ENCODE data around the gene TAS2R60. TPM values are rescaled to one million over a fixed set of nuclear protein-coding genes. Genes with fewer than 3 reads are reported as not detected.

The TAS2R60 gene
- total and polyA plus RNA-seq, 2 experiments from 2014 or later, result 0.37 to 4.0 TPM

- TF ChIP-seq ZNF331 (CRISPR knock-in tag; IDR thresholded peaks at IDR 0.05; ENCODE audit: low read depth) (no peak), EZH2phosphoT487 (IDR thresholded peaks at IDR 0.05; ENCODE audit: unreplicated experiment) (no peak)
Measured at GRCh38 chr7:143477501-143478150, 34.4 kb downstream of the TAS2R60 start, which contains the start of gene TAS2R41 (continued).

GRCh38 chr7:143479055-143479766, 36.0 kb downstream of the TAS2R60 start:
- Histone ChIP-seq H3K79me2 (replicated peaks; ENCODE audit: insufficient read depth) (no peaks in the 10 kb centered on the region), H4K20me1 (replicated peaks; ENCODE audit: insufficient read depth) (0 out of 2 replicates have a peak, but pooled peaks cover 2% of the 10 kb centered on the region), H3F3A (replicated peaks; ENCODE audit: low read depth) (no peaks in the 10 kb centered on the region), H2AFZ (no peak overlapping the region), H3K27ac (ENCODE audit: low read depth) (no peak overlapping the region), H3K4me3 (no peak overlapping the region), H3K4me1 (ENCODE audit: insufficient read depth) (no peaks in the 10 kb centered on the region), H3K4me2 (no peak overlapping the region), H3K9me2 (ENCODE audit: insufficient read depth) (no peaks in the 10 kb centered on the region), H3K27me3 (ENCODE audit: insufficient read depth) (no peaks in the 10 kb centered on the region), H3K36me3 (ENCODE audit: insufficient read depth) (no peaks in the 10 kb centered on the region)
- DNase-seq (ENCODE audit: low spot score), result no peak
- Mint-ChIP-seq H3K36me3 (ENCODE audit: low read depth) (no peaks in the 10 kb centered on the region), H3K4me3 (no peak overlapping the region), H3K27ac (no peak overlapping the region), H3K27me3 (ENCODE audit: insufficient read depth, low read depth, poor library complexity) (peaks cover 2% of the 10 kb centered on the region), H3K4me1 (no peaks in the 10 kb centered on the region; the same call in 2 of the 3 replicates), H3K9me3 (no peaks in the 10 kb centered on the region)
- ATAC-seq, result no peak
- TF ChIP-seq ZNF331 (CRISPR knock-in tag; IDR thresholded peaks at IDR 0.05; ENCODE audit: low read depth) (no peak), JUNB (IDR thresholded peaks at IDR 0.05; ENCODE audit: unreplicated experiment) (no peak), POLR2AphosphoS5 (IDR thresholded peaks at IDR 0.05; ENCODE audit: low read depth) (no peak), ZNF114 (CRISPR knock-in tag; IDR thresholded peaks at IDR 0.05) (no peak), CREB1 (CRISPR knock-in tag; IDR thresholded peaks at IDR 0.05; ENCODE audit: low read depth) (no peak), CTCF (conservative IDR thresholded peaks at IDR 0.05; ENCODE audit: low read depth in 2 of 2) (no peak), ETS1 (IDR thresholded peaks at IDR 0.05) (no peak), NANOG (IDR thresholded peaks at IDR 0.05; ENCODE audit: borderline replicate concordance) (no peak), REST (IDR thresholded peaks at IDR 0.05; ENCODE audit: unreplicated experiment) (no peak), EZH2phosphoT487 (IDR thresholded peaks at IDR 0.05; ENCODE audit: unreplicated experiment) (no peak), EZH2 (IDR thresholded peaks at IDR 0.05; ENCODE audit: low read depth, unreplicated experiment) (no peak)
